Activated naive CD8-positive, alpha-beta T cell treated with anti-CD3 and anti-CD28 coated beads, Interleukin-2, amount 10 ng/mL, durations not matched to agents 7 days and 5 days (primary cell): Measurements from ENCODE around the gene TVP23A. TPM values are rescaled to one million over a fixed set of nuclear protein-coding genes. Genes with fewer than 3 reads are reported as not detected.

ENCODE experiments used
- ATAC-seq: fragments of 150-1000 bp; cut with Tn5 transposase; one replicate; pipeline ENCODE4 v1.10.0; 2021; ENCODE audit warnings: low read depth, moderate library complexity
- POLR2A ChIA-PET: fragments of 350-600 bp; sonication (Branson Sonifier 250); formaldehyde crosslinking; loops from one replicate; lab custom pipeline; 2021; ENCODE audit warnings: antibody characterized with exemption; lab: Charles Lee
- DNase-seq: peaks from one replicate; pipeline ENCODE4 v3.0.0; 2021
- H3K27ac Mint-ChIP-seq: one replicate; pipeline ENCODE4 v1.8.0; 2022; ENCODE audit warnings: mild to moderate bottlenecking, mixed read lengths
- H3K27me3 Mint-ChIP-seq: one replicate; pipeline ENCODE4 v1.8.0; 2022; ENCODE audit warnings: mild to moderate bottlenecking, moderate library complexity, mixed read lengths
- H3K36me3 Mint-ChIP-seq: one replicate; pipeline ENCODE4 v1.8.0; 2021; ENCODE audit warnings: mild to moderate bottlenecking, mixed read lengths
- H3K4me1 Mint-ChIP-seq: one replicate; pipeline ENCODE4 v1.8.0; 2021; ENCODE audit warnings: mixed read lengths
- H3K4me3 Mint-ChIP-seq: one replicate; pipeline ENCODE4 v1.8.0; 2022; ENCODE audit warnings: mild to moderate bottlenecking, moderate library complexity, mixed read lengths
- H3K9me3 Mint-ChIP-seq: one replicate; pipeline ENCODE4 v1.8.0; 2021; ENCODE audit warnings: mixed read lengths
- total RNA-seq, 2 experiments: library from RNA; stranded (reverse); gene quantifications; one replicate each; pipeline ENCODE4 v1.2.3, GENCODE V29; 2021

Gene TVP23A
- total RNA-seq, 2 experiments from 2014 or later: not detected

GRCh38 chr16:10849736-10850477 lies 31.3 kb upstream of the TVP23A start:
- Mint-ChIP-seq H3K27me3 (peaks cover 19% of the 10 kb centered on the region), H3K36me3 (no peaks in the 10 kb centered on the region), H3K4me3 (no peak overlapping the region), H3K9me3 (no peaks in the 10 kb centered on the region), H3K4me1 (peaks cover 10% of the 10 kb centered on the region), H3K27ac (no peak overlapping the region)
- POLR2A ChIA-PET: no interaction called here
- DNase-seq (no peak), ATAC-seq (no peak)

DNA sequence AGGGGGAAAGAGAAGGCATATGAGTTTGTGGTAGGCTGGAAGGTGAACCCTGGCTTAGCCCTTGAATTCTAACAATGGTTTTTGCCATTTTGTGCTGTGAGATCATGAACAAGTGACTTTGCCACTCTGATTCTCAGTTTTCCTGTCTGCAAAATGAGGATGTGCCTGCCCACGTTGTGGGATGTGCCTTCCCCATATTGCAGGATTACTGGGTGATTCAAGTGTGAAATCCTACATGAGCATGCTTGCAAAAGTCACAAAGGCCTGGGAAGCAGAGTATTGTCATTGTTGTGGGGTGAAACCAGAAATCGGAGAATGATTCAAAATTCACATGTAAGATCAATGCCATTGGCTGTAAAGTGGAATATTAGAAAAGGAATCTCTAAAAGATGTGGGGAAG lies 28.6 kb upstream of the TVP23A start:
- Mint-ChIP-seq H3K36me3 (no peaks in the 10 kb centered on the region), H3K4me3 (no peak overlapping the region), H3K9me3 (no peaks in the 10 kb centered on the region), H3K27ac (no peak overlapping the region), H3K27me3 (peaks cover 21% of the 10 kb centered on the region), H3K4me1 (peaks cover 2% of the 10 kb centered on the region)
- ATAC-seq (no peak), DNase-seq (no peak)
- POLR2A ChIA-PET: no interaction called here

DNA sequence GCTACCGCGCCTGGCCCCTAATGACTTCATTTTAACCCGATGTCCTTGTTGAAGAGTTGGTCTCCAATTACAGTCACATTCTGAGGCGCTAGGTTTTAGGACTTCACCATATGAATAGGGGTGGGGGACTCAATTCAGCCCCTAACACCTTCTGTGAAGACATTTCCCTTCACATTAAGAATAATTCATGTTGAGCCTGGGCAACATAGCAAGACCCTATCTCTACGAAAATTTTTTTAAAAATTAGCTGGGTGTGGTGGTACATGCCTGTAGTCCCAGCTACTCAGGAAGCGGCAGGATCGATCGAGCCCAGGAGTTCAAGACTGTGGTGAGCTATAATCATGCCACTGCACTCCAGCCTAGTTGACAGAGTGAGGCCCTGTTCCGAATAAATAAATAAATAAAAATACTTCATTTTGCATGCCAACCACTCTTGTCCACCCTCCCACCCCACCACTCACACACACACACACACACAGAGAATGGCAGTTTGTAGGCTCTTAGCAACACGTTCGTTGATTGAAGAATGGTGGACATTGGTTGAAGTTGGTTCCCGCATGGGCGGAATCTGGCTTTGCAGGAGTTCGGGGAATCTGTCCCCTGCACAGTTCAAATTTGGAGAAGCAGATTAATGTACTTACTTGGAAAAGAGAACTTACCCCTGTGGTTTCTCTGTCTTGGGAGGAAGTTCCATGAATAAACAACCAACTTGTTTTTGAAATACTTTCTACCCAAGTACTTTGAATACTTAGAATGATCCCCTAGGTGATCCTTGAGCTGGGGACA lies 27.8 kb upstream of the TVP23A start:
- DNase-seq: no peak
- POLR2A ChIA-PET: no interaction called here
- Mint-ChIP-seq H3K4me3 (no peak overlapping the region), H3K4me1 (peaks cover 1% of the 10 kb centered on the region), H3K36me3 (no peaks in the 10 kb centered on the region), H3K27me3 (peaks cover 24% of the 10 kb centered on the region), H3K9me3 (no peaks in the 10 kb centered on the region), H3K27ac (no peak overlapping the region)
- no peak for ATAC-seq

GRCh38 chr16:10840703-10841102 lies 22.1 kb upstream of the TVP23A start:
- POLR2A ChIA-PET: no interaction called here
- peaks cover 23% of the 10 kb centered on the region for H3K27me3 Mint-ChIP-seq
- no peak overlapping the region for H3K27ac Mint-ChIP-seq

DNA sequence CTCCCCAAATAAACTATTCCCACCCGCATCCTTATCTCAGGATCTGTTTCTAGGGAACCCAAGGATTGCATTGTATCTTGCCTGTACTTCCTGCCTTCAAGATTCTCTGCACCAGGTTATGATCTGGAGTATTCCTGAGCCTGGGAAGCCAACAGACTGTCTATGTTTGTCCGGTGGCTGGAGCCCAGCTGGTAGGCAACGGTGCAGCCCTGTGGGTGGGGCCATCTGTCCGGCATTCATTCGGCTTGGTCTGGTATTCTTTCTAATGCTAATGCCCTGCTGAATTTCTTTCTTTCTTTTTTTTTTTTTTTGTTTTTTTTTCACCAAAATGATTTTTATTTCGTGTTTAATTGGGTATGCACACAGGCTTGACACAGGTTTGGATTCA lies 20.7 kb upstream of the TVP23A start:
- Mint-ChIP-seq H3K36me3 (no peaks in the 10 kb centered on the region), H3K4me1 (peaks cover 1% of the 10 kb centered on the region), H3K27me3 (peaks cover 17% of the 10 kb centered on the region), H3K27ac (no peak overlapping the region), H3K9me3 (peaks cover 4% of the 10 kb centered on the region), H3K4me3 (no peak overlapping the region)
- no peak for ATAC-seq
- POLR2A ChIA-PET: no interaction called here
- DNase-seq: no peak

More at GRCh38 chr16:10840703-10841102, 22.1 kb upstream of the TVP23A start:
- Mint-ChIP-seq H3K36me3 (no peaks in the 10 kb centered on the region), H3K9me3 (peaks cover 2% of the 10 kb centered on the region), H3K4me3 (no peak overlapping the region), H3K4me1 (peaks cover under 1% of the 10 kb centered on the region)
- DNase-seq (no peak), ATAC-seq (no peak)

DNA sequence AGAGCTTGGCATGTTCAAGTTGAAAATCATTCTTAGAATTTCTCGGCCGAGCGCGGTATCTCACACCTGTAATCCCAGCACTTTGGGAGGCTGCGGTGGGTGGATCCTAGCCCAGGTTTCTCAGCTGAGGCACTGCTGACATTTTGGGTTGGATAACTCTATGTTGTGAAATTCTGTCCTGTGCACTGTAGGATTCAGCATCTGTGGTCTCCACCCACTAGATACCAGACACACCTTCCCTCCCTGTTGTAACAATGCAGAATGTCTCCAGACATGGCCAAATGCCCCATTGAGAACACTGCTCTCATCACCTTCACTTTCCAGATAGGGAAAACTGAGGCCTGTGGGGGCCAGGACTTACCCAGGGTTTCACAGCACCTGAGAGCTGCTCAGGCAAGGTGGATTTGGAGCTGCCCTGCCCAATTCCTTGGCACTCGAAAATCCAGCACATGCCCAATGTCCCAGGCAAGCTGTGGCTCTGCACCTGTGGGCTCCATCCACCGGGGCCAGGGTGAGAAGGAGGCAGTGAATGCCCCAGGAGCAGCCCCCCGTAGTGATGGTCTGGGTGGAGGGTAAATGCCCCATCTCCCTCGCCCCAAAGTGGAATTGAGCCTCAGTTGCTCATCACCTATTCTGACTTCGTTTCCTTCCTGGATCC lies 20.2 kb upstream of the TVP23A start:
- DNase-seq (no peak), ATAC-seq (no peak)
- POLR2A ChIA-PET: no interaction called here
- Mint-ChIP-seq H3K27ac (no peak overlapping the region), H3K27me3 (peaks cover 21% of the 10 kb centered on the region), H3K9me3 (peaks cover 4% of the 10 kb centered on the region), H3K4me1 (peaks cover 1% of the 10 kb centered on the region), H3K4me3 (no peak overlapping the region), H3K36me3 (no peaks in the 10 kb centered on the region)

DNA sequence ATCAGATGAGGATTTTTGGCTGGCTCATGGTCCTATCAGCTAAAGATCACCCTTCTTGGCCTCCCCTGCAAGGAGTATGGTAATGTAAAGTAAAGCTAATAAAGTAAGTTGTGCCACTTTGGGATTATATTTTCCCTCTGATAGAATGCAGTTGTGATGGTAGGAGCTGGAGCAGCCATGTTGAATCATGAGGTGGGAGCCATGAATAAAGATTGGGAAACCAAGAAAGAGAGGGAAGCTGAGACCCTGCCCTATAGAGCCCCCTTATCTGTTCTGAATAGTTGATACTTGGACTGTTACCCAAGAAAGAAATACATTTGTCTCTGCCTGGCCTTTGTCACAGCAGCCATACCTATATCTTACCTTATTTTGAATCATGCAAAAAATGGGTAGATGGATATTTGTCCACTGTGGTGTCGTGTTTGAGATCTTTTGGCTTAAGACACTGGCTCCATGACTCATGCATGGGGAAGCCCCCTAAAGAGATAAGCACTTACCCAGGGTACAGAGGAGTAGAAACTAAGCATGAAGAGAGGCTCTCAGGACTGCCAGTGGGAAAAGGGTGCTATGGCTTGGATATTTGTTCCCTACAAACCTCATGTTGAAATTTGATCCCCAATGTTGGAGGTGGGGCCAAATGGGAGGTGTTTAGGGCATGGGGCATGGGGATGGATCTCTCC lies 17.7 kb upstream of the TVP23A start:
- Mint-ChIP-seq H3K27me3 (peaks cover 19% of the 10 kb centered on the region), H3K36me3 (no peaks in the 10 kb centered on the region), H3K27ac (no peak overlapping the region), H3K9me3 (peaks cover 4% of the 10 kb centered on the region), H3K4me1 (peaks cover 1% of the 10 kb centered on the region), H3K4me3 (no peak overlapping the region)
- DNase-seq (no peak), ATAC-seq (no peak)
- POLR2A ChIA-PET: no interaction called here

DNA sequence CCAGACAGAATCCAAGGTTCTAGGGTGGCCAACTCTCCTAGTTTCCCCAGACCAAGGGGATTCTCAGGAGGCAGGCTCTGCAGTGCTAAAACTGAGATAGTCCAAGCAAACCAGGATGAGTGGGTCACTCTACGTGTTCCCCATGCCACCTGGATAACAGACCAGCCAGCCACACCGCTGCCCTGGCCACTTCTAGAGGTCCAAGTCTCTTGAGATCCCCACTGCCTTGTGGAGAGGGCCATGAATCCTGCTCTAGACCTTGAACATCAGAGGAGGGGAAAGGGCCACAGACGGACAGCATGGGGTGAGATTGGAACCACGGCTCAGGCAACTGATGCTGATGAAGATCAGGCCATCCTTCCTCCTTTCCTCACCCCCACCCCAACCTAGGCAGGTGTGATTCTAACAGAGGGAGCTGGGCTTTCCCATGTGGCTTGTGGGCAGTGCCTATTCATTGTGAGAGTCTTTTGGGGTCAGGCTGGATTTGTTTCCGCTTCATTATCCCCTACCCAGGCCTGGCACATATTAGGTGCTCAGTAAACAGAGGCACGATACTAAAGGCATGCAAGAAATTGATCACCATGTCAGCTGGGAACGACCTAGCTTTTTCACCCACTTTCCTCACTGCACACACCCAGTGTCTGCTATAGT lies 16.8 kb upstream of the TVP23A start:
- Mint-ChIP-seq H3K36me3 (no peaks in the 10 kb centered on the region), H3K9me3 (peaks cover 4% of the 10 kb centered on the region), H3K4me3 (no peak overlapping the region), H3K4me1 (peaks cover 1% of the 10 kb centered on the region), H3K27me3 (peaks cover 13% of the 10 kb centered on the region), H3K27ac (no peak overlapping the region)
- ATAC-seq (no peak), DNase-seq (no peak)
- POLR2A ChIA-PET: no interaction called here

- H3K27me3 Mint-ChIP-seq: peaks cover 18% of the 10 kb centered on the region
- H3K4me3 Mint-ChIP-seq: no peak overlapping the region
These were observed 16.2 kb upstream of the TVP23A start for GRCh38 chr16:10834766-10835165.

GRCh38 chr16:10834130-10834529 lies 15.5 kb upstream of the TVP23A start:
- H3K36me3 Mint-ChIP-seq: no peaks in the 10 kb centered on the region
- H3K27ac Mint-ChIP-seq: no peak overlapping the region
- POLR2A ChIA-PET: no interaction called here
- peaks cover 1% of the 10 kb centered on the region for H3K4me1 Mint-ChIP-seq
- H3K27me3 Mint-ChIP-seq: peaks cover 21% of the 10 kb centered on the region
- ATAC-seq (no peak), DNase-seq (no peak)
- H3K9me3 Mint-ChIP-seq: peaks cover 4% of the 10 kb centered on the region
- H3K4me3 Mint-ChIP-seq: no peak overlapping the region

More at GRCh38 chr16:10834766-10835165, 16.2 kb upstream of the TVP23A start:
- POLR2A ChIA-PET: no interaction called here
- Mint-ChIP-seq H3K4me1 (peaks cover 1% of the 10 kb centered on the region), H3K27ac (no peak overlapping the region), H3K9me3 (peaks cover 4% of the 10 kb centered on the region), H3K36me3 (no peaks in the 10 kb centered on the region)
- DNase-seq (no peak), ATAC-seq (no peak)

GRCh38 chr16:10833271-10833670 lies 14.7 kb upstream of the TVP23A start:
- ATAC-seq: no peak
- Mint-ChIP-seq H3K27ac (no peak overlapping the region), H3K4me3 (no peak overlapping the region), H3K4me1 (peaks cover 1% of the 10 kb centered on the region), H3K36me3 (no peaks in the 10 kb centered on the region), H3K27me3 (peaks cover 24% of the 10 kb centered on the region), H3K9me3 (peaks cover 4% of the 10 kb centered on the region)
- DNase-seq: no peak
- POLR2A ChIA-PET: no interaction called here

GRCh38 chr16:10831894-10832886 lies 13.6 kb upstream of the TVP23A start:
- POLR2A ChIA-PET: no interaction called here
- H3K27me3 Mint-ChIP-seq: peaks cover 25% of the 10 kb centered on the region
- peaks cover 4% of the 10 kb centered on the region for H3K9me3 Mint-ChIP-seq
- no peak overlapping the region for H3K27ac Mint-ChIP-seq
- no peak overlapping the region for H3K4me3 Mint-ChIP-seq
- DNase-seq: no peak
- peaks cover 1% of the 10 kb centered on the region for H3K4me1 Mint-ChIP-seq
- no peaks in the 10 kb centered on the region for H3K36me3 Mint-ChIP-seq
- ATAC-seq: no peak
